IPS-18c (cell line): ENCODE data around the gene MTRF1.
"Not testable (repeated sequence)": the region's sequence is repeated elsewhere in the genome, so short reads cannot be mapped to it uniquely, and the experiment has no call there.

Experiments
- H3K4me3 ChIP-seq: 2 replicates; pipeline ENCODE4 v1.7.0; 2013; ENCODE audit warnings: low read depth, mild to moderate bottlenecking, low read length, moderate library complexity; ENCODE audit not compliant: insufficient read depth
- H3K9me3 ChIP-seq: one replicate; pipeline ENCODE4 v1.6.1; 2013; ENCODE audit warnings: mild to moderate bottlenecking, low read length, moderate library complexity; ENCODE audit not compliant: control insufficient read depth, insufficient read depth

Gene MTRF1

DNA sequence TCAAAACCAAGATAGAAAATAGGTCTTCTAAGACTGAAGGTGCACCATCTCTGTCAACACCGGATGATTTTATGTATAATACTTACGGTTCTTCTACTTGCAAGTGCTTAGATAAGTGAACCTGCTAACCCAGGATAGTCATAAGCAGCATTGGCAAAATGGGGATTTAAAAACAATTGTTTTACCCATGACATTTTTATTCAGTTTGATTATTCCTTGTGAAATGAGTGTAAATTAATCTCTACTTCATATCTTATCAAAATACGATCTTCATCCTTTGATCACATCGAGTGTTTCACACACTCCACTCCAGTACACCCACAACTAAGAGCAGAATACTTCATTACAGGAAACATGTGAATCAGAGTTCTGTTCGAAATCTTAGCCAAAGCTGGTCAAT is 23.0 kb upstream of the MTRF1 start:
- Histone ChIP-seq H3K4me3 (no peak overlapping the region), H3K9me3 (no peaks in the 10 kb centered on the region)

DNA sequence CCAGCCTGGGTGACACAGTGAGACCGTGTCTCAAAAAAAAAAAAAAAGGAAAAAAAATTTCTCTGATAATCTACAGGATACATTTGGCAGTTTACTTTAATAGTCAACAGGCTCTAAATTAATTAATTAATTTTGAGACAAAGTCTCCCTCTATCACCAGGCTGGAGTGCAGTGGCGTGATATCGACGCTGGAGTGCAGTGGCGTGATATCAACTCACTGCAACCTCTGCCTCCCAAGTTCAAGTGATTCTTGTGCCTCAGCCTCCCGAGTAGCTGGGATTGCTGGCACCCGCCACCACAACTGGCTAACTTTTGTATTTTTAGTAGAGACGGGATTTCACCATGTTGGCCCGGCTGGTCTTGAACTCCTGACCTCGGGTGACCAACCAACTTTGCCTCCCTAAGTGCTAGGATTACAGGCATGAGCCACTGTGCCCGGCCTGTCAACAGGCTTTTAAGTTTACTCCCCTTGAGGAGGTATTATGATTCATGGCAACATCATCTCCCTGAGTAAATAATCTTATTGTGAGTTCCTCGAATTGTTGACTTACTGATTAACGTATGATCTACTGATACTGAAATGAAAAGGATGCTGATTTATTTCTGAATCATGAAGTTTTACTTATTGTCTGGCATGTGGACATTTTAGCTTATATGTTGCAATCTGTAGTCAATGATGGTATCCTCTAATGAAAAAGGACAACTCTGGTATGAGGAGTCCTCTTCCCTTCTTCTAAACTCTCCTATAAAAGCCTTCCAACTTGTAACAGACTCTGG is 21.3 kb upstream of the MTRF1 start:
- Histone ChIP-seq H3K4me3 (no peak overlapping the region), H3K9me3 (no peaks in the 10 kb centered on the region)

- Histone ChIP-seq H3K4me3 (no peak overlapping the region), H3K9me3 (no peaks in the 10 kb centered on the region)
Observed at GRCh38 chr13:41282129-41282571, 18.8 kb upstream of the MTRF1 start.

DNA sequence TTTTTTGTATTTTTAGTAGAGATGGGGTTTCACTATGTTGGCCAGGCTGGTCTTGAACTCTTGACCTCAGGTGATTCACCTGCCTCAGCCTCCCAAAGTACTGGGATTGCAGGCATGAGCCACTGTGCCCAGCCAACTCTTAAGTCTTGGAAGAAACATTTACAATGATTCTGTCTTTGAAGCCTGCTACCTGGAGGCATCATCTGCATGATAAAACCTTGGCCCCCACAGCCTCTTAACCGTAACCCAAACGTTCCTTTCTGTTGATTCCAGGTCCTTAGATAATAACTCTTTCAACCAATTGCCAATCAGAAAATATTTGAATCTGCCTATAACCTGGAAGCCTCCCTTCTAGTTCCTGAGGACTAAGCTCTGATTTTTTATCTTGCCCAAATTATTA is 15.8 kb upstream of the MTRF1 start:
- H3K4me3 ChIP-seq, H3K9me3 ChIP-seq: not testable (repeated sequence)

- H3K9me3 ChIP-seq = no peaks in the 10 kb centered on the region
Observed at GRCh38 chr13:41276824-41277223, 13.4 kb upstream of the MTRF1 start.

DNA sequence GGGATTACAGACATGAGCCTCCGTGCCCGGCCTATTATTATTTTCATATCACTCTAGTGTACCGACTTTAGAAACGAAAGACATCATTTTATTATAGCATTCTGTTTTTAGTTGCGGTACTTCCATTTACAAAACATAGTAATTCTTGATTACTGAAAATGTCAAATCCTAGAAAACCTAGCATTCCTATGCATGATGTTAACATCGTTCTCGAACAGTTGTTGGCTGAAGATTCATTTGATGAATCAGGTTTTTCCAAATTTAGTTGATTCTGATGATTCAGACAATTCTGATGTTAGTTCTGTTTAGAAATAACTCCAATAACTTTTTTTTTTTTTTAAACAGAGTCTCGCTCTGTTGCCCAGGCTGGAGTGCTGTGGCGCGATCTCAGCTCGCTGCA is 11.5 kb upstream of the MTRF1 start:
- Histone ChIP-seq H3K9me3 (no peaks in the 10 kb centered on the region), H3K4me3 (no peak overlapping the region)

More at GRCh38 chr13:41276824-41277223, 13.4 kb upstream of the MTRF1 start:
- H3K4me3 ChIP-seq = no peak overlapping the region

DNA sequence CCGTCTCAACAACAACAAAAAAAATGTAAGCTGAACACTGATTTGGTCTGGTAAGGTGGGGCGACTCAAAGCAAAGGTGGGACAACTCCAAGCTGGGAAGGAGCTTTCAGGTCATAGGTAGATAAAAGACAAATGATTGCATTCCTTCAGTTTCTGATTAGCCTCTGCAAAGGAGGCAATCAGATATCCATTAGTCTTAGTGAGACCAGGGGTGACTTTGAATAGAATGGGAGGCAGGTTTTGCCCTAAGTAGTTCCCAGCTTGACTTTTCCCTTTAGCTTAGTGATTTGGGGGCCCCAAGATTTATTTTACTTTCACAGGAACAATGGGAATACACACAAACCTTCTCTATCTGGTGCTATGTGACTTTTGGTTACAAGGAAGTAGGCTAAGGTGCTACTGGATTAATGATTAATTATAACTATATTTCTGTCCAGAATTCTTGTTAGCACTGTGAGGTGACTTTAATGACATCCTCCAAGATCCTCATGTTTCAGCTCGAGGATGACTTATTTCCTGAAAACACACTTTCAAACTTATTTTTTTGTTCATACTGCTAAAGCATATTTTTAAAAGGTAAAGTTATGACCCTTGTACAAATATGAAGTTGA is 10.6 kb upstream of the MTRF1 start:
- Histone ChIP-seq H3K4me3 (no peak overlapping the region), H3K9me3 (no peaks in the 10 kb centered on the region)

GRCh38 chr13:41271456-41272285 is 8.3 kb upstream of the MTRF1 start:
- Histone ChIP-seq H3K4me3 (no peak overlapping the region), H3K9me3 (no peaks in the 10 kb centered on the region)

- H3K9me3 ChIP-seq = peaks cover 3% of the 10 kb centered on the region
- no peak overlapping the region for H3K4me3 ChIP-seq
Observed at GRCh38 chr13:41268764-41269163, 5.4 kb upstream of the MTRF1 start.

DNA sequence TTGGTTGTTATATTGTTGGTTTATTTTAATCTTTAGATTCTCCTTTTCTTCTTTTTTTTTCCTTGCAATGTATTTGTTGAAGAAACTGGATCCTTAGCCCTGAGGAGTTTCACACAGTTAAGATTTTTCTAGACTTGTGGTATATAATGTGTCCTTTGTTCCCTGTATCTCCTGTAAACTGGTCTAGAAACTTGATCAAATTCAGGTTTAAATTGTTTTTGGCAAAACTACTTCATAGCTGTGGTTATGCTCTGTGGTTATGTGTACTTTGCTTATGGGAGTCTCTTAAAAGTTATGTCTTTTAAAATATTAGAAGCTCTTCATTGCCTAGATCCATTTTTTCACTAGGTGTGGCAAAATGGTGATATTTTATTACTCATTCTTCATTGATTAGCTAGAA is 3.7 kb upstream of the MTRF1 start:
- Histone ChIP-seq H3K9me3 (peaks cover 6% of the 10 kb centered on the region), H3K4me3 (no peak overlapping the region)

DNA sequence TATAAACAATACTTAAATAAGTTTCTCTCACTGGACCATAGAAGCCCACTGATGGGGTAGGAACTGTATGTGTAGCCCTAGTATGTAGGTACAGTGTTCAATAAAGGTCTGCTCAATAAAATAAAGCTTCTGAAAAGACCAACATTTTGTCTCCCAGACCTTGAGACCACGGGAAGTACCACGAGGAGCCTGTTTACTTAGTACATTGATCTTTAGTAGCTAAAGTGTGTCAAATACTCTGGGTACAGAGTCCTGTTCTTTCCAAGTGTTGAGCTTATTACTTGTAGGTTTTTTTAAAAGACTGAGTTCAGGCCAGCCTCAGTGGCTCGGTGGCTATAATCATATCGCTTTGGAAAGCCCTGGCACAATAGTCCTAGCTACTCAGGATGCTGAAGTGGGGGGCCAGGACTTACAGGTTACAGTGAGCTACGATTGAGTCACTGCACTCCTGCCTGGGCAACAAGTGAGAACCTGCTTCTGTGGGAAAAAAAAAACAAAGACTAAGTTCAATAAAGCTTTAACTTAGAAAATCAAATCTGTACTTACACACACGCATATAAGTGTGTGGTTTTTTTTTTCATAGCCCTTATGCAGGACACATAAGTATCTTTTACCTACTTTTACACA is 3.4 kb downstream of the MTRF1 start:
- Histone ChIP-seq H3K9me3 (peaks cover 4% of the 10 kb centered on the region), H3K4me3 (no peak overlapping the region)

DNA sequence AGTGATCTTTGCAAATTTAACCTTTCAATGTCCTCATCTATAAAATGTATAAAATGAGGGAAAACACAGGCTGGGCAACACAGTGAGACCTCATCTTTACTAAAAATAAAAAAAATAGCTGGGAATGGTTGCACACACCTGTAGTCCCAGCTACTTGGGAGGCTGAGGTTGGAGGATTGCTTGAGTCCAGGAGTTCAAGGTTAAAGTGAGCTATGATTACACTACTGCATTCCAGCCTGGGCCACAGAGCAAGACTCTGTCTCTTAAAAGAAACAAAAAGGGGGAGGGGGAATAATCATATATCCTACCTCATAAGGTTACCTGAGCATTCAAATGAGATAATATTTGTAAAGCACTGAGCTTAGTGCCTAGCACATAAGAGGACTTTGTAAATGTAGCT is 5.8 kb downstream of the MTRF1 start:
- no peak overlapping the region for H3K4me3 ChIP-seq
- H3K9me3 ChIP-seq = no peaks in the 10 kb centered on the region

- H3K4me3 ChIP-seq = no peak overlapping the region
Observed at GRCh38 chr13:41254902-41255301, 8.5 kb downstream of the MTRF1 start.

DNA sequence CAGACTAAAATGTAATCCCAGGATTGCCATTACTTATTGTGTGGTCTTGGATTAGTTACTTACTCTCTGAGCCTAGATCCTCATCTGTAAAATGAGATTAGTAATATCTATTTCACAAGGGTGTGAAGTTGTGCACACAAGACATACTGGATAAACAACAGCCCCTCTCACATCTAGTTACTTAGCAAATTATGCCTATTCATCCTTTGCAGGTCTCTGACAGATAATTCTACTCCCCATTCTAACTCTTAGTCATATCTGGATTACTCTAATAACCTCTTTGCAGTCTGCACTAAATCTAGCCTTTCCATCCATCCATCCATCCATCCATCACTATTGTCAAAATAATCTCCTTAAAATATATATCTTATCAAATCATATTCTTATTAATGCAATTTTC is 12.4 kb downstream of the MTRF1 start:
- no peaks in the 10 kb centered on the region for H3K9me3 ChIP-seq
- H3K4me3 ChIP-seq = no peak overlapping the region

More at GRCh38 chr13:41254902-41255301, 8.5 kb downstream of the MTRF1 start:
- H3K9me3 ChIP-seq = no peaks in the 10 kb centered on the region

DNA sequence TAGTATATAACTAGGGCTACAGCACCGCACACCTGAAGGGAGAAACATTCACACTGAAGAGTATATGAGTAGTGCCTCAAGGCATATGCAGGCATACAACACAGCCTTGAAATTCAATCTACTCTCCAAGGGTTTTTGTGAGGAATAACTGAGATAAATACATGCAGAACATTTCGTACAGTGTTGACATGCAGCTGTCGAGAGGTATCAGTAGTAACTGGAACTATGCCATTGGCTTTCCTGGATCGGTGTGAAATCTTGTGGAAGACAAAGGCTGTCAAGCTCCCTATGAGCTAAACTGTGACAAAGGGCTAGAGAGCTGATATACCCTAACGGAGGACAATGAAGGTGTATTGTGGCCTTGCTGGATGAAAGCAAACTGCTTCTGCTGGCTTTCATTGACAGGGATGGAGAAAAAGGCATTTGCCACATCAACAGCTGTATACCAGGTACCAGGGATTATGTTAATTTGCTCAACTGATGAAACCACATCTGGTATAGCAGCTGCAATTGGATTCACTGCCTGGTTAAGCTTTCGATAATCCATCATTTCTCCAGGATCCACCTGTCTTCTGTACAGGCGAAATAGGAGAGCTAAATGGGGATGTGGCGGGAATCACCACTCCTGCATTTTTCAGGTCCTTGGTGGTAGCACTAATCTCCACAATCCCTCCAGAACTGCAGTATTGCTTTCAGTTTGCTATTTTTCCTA is 16.3 kb downstream of the MTRF1 start:
- no peaks in the 10 kb centered on the region for H3K9me3 ChIP-seq
- no peak overlapping the region for H3K4me3 ChIP-seq

DNA sequence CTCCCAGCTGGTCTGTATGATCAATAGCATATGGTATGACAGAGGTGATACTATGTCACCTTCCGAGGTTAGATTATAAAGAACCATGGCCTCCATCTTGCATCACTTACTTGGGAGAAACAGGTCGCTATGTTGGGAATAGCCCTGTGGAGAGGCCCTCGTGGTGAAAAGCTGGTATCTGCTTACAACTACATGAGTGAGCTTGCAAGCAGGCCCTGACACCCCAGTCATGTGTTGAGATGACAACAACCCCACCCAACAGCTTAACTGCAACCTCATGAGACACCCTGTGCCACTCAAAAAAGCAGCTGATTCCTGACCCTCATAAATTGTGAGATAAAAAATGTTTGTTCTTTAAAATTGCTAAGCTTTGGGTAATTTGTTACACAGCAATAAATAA is 18.8 kb downstream of the MTRF1 start:
- Histone ChIP-seq H3K4me3 (no peak overlapping the region), H3K9me3 (no peaks in the 10 kb centered on the region)

GRCh38 chr13:41241626-41242025 is 21.8 kb downstream of the MTRF1 start:
- H3K9me3 ChIP-seq = no peaks in the 10 kb centered on the region
- H3K4me3 ChIP-seq = no peak overlapping the region
